K562 (cell line): ENCODE measurements around the gene WDHD1. TPM values are rescaled to one million over a fixed set of nuclear protein-coding genes. Genes with fewer than 3 reads are reported as not detected.

Experiments used
- ATAC-seq: fragments of 200-7000 bp; cut with Tn5 transposase; 3 replicates; pipeline ENCODE4 v1.9.1; 2020; ENCODE audit warnings: moderate library complexity
- BruUV-seq: library from RNA; stranded (reverse); fragments of 400-500 nt; replicated peaks from 2 replicates; lab custom pipeline; 2021; lab: Mats Ljungman, UMichigan
- CTCF ChIA-PET: fragments of 300-600 bp; formaldehyde crosslinking; extraction: SDS; loops from one replicate; lab custom pipeline; 2021; ENCODE audit warnings: low intra/inter-chr PET ratio; lab: Yijun Ruan, JAX
- POLR2A ChIA-PET: fragments of 300-600, 350-650 bp; sonication (Branson Sonifier 250); formaldehyde crosslinking; extraction: SDS; loops from one replicate; lab custom pipeline; 2021; ENCODE audit warnings: antibody characterized with exemption, inconsistent platforms; lab: Yijun Ruan, JAX
- DNase-seq, 4 experiments: peaks; one replicate each; pipeline versions ENCODE4 v3.0.0 to v3.0.0-alpha.2; 2011 to 2018; ENCODE audit warnings: low spot score in 3 of 4, mixed read lengths in 3 of 4; ENCODE audit errors: extremely low read depth in 1 of 4
- FAIRE-seq: peaks from 2 replicates; lab custom pipeline; 2011; peaks lifted over from hg19 to GRCh38; lab: Jason Lieb, UNC
- H2AFZ ChIP-seq: 2 replicates; pipeline ENCODE4 v1.6.0; 2011; ENCODE audit warnings: low read depth, low read length, control low read depth, inconsistent platforms
- H3K27ac ChIP-seq: fragments of 200-600 bp; 3 replicates; pipeline ENCODE4 v1.8.0; 2011; ENCODE audit warnings: low read depth, mild to moderate bottlenecking, control low read depth, inconsistent platforms, low read length, moderate library complexity, mixed read lengths; ENCODE audit errors: extremely low read depth
- H3K27me3 ChIP-seq, 2 experiments: fragments of 300-600 bp in 1 of 2; 2 replicates in 1 of 2; 3 replicates in 1 of 2; pipeline versions ENCODE4 v1.6.0 to v1.8.0; 2011; ENCODE audit warnings: inconsistent platforms in 2 of 2, low read length in 2 of 2, mild to moderate bottlenecking in 1 of 2, mixed read lengths in 1 of 2, moderate library complexity in 1 of 2; ENCODE audit not compliant: control insufficient read depth in 2 of 2, insufficient read depth in 2 of 2
- H3K36me3 ChIP-seq: fragments of 300-600 bp; 3 replicates; pipeline ENCODE4 v1.8.0; 2011; ENCODE audit warnings: mild to moderate bottlenecking, low read length, inconsistent platforms; ENCODE audit not compliant: control insufficient read depth, insufficient read depth
- H3K4me1 ChIP-seq, 2 experiments: fragments of 200-600 bp in 1 of 2; replicated peaks in 1 of 2; 2 replicates in 1 of 2; 3 replicates in 1 of 2; pipeline versions ENCODE4 v1.5.1 to v1.8.0; 2011; ENCODE audit warnings: inconsistent platforms in 2 of 2, low read length in 2 of 2, mild to moderate bottlenecking in 1 of 2, mixed read lengths in 1 of 2, moderate library complexity in 1 of 2; ENCODE audit not compliant: control insufficient read depth in 2 of 2, insufficient read depth in 2 of 2
- H3K4me2 ChIP-seq: 2 replicates; pipeline ENCODE4 v1.6.1; 2011; ENCODE audit warnings: low read length, control low read depth, inconsistent platforms, mixed read lengths; ENCODE audit not compliant: insufficient read depth
- H3K4me3 ChIP-seq: fragments of 200-600 bp; sonication (generic), shearing (Covaris generic); 2 replicates; pipeline ENCODE4 v1.5.1; 2016; ENCODE audit warnings: control low read depth, inconsistent platforms
- H3K79me2 ChIP-seq: fragments of 200-600 bp; 3 replicates; pipeline ENCODE4 v1.8.0; 2011; ENCODE audit warnings: low read length, inconsistent platforms; ENCODE audit not compliant: control insufficient read depth, insufficient read depth
- H3K9ac ChIP-seq, 2 experiments: 2 replicates each; pipeline versions ENCODE4 v1.6.0 to v1.6.1; 2011; ENCODE audit warnings: low read depth in 2 of 2, low read length in 2 of 2, control low read depth in 1 of 2, inconsistent platforms in 1 of 2, mild to moderate bottlenecking in 1 of 2, mixed read lengths in 1 of 2; ENCODE audit not compliant: insufficient read depth in 1 of 2
- H3K9me1 ChIP-seq: one replicate; pipeline ENCODE4 v1.6.0; 2011; ENCODE audit warnings: inconsistent platforms, mild to moderate bottlenecking, low read length, moderate library complexity; ENCODE audit not compliant: control insufficient read depth, insufficient read depth
- H3K9me3 ChIP-seq: replicated peaks from 2 replicates; pipeline ENCODE4 v1.5.1; 2011; ENCODE audit warnings: low read depth, low read length, inconsistent platforms; ENCODE audit not compliant: control insufficient read depth, insufficient read depth
- H4K20me1 ChIP-seq: replicated peaks from 2 replicates; pipeline ENCODE4 v1.6.1; 2011; ENCODE audit warnings: low read length, inconsistent platforms, mixed read lengths; ENCODE audit not compliant: control insufficient read depth, insufficient read depth
- BRD9 ChIP-seq: fragments of 450-650 bp; IDR thresholded peaks from 2 replicates; pipeline ENCODE4 v1.6.1; 2018; ENCODE audit warnings: low read depth; ENCODE audit not compliant: partially characterized antibody
- FOS ChIP-seq: IDR thresholded peaks from 3 replicates; pipeline ENCODE4 v1.6.1; 2011; ENCODE audit not compliant: insufficient read length; ENCODE audit errors: extremely low read depth
- NELFE ChIP-seq: IDR thresholded peaks from 2 replicates; pipeline ENCODE4 v1.6.1; 2011; ENCODE audit warnings: mild to moderate bottlenecking; ENCODE audit not compliant: insufficient read depth, insufficient read length
- RBBP5 ChIP-seq: fragments of 200-600 bp; sonication (generic); IDR thresholded peaks from 2 replicates; pipeline ENCODE4 v1.6.1; 2012; ENCODE audit warnings: borderline replicate concordance, mild to moderate bottlenecking, low read length, control low read depth, inconsistent platforms; ENCODE audit not compliant: insufficient read depth, poor library complexity, severe bottlenecking
- RFX1 ChIP-seq: fragments of 450-650 bp; IDR thresholded peaks from 2 replicates; pipeline ENCODE4 v1.6.1; 2016; ENCODE audit warnings: mild to moderate bottlenecking, moderate library complexity
- ZFX ChIP-seq: sonication (generic); formaldehyde crosslinking; IDR thresholded peaks from 2 replicates; pipeline ENCODE4 v1.8.0; 2022; ENCODE audit warnings: mild to moderate bottlenecking, missing genetic modification reagents, moderate library complexity
- ZNF184 ChIP-seq: sonication (generic); formaldehyde crosslinking; IDR thresholded peaks from 2 replicates; pipeline ENCODE4 v1.5.0; 2020; ENCODE audit warnings: missing genetic modification reagents
- WGBS: fragments of 100-300 bp; shearing (Covaris generic); methylation state at CpG from one replicate; pipeline ENCODE4 v1.1.6; 2016; ENCODE audit warnings: low coverage, mixed read lengths; ENCODE audit not compliant: insufficient coverage; ENCODE audit errors: missing lambda C conversion rate; 5-methylcytosine and 5-hydroxymethylcytosine counted together
- in situ Hi-C: fragments of 300-500 bp; cut with MboI; formaldehyde crosslinking; loops from 4 replicates; pipeline ENCODE4 v1.15.0; 2018; ENCODE audit warnings: inconsistent platforms, mixed read lengths
- intact Hi-C: fragments of 100-400 bp; cut with micrococcal nuclease; formaldehyde crosslinking; loops from 2 replicates; pipeline ENCODE4 v1.14.2; 2022
- polyA plus RNA-seq, 8 experiments: library from polyadenylated mRNA; depleted of rRNA in 4 of 8; stranded (reverse) in 5 of 8; unstranded in 3 of 8; fragments of >200 nt; fragmentation: Nextera tagmentation in 2 of 8; fragmentation: Illumina TruSeq in 1 of 8; extraction: Ambion mirVana in 2 of 8; extraction: Trizol in 1 of 8; gene quantifications; 2 replicates each; pipeline versions ENCODE4 v1.2.1 to v1.2.3, GENCODE V29; 2011 to 2014; ENCODE audit warnings: inconsistent platforms in 1 of 8, missing spikeins in 1 of 8
- total RNA-seq, 7 experiments: library from RNA; depleted of rRNA in 6 of 7; stranded (reverse); fragments of >200 nt in 6 of 7; fragmentation: Illumina TruSeq in 2 of 7; extraction: Trizol in 2 of 7; gene quantifications; 2 replicates each; pipeline versions ENCODE4 v1.2.1 to v1.2.3, GENCODE V29; 2011 to 2021; ENCODE audit warnings: low replicate concordance in 1 of 7
- TF ChIP-seq, protein P1 (sequence below): fragments of 250-450 bp; sonication (Bioruptor Pico); IDR thresholded peaks from 2 replicates; pipeline ENCODE4 v1.9.0; 2021; ENCODE audit warnings: mild to moderate bottlenecking, inconsistent platforms
- TF ChIP-seq, protein P2 (sequence below): fragments of 250-450 bp; sonication (Bioruptor Pico); IDR thresholded peaks from 2 replicates; pipeline ENCODE4 v1.5.0; 2021
- TF ChIP-seq, protein P3 (sequence below): fragments of 450-650 bp; IDR thresholded peaks from 2 replicates; pipeline ENCODE4 v1.6.1; 2016; ENCODE audit warnings: borderline replicate concordance

The WDHD1 gene
- total and polyA plus RNA-seq, 9 of the 15 experiments (the other 6 are each of a cell fraction or from before 2014, with no cell fraction given) = 11.7 to 39.1 (median 30.0) TPM

DNA sequence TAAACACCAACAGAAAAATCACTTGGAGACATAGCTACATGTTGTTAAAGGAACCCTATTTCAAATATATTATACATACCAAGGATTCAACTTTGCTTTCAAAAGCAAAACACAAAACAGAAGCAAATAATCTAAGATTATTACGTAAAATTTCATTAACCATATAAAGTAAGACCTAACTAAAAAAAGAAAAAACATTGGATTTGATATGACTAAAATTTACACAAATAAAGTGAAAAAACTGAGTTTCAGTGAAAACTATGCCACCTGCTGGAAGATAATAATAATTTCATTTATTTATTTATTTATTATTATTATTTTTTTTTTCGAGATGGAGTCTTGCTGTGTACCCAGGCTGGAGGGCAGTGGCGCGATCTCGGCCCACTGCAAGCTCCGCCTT is 45.2 kb downstream of the WDHD1 start:
- ATAC-seq (no peak), DNase-seq (no peak), FAIRE-seq (no peak)
- Histone ChIP-seq H3K9ac (no peak overlapping the region), H2AFZ (no peak overlapping the region), H3K36me3 (peaks cover 68% of the 10 kb centered on the region), H3K9me1 (no peaks in the 10 kb centered on the region), H3K4me1 (no peaks in the 10 kb centered on the region), H4K20me1 (no peaks in the 10 kb centered on the region), H3K4me2 (no peak overlapping the region), H3K27me3 (no peaks in the 10 kb centered on the region), H3K9me3 (no peaks in the 10 kb centered on the region), H3K4me3 (no peak overlapping the region), H3K79me2 (no peaks in the 10 kb centered on the region), H3K27ac (no peak overlapping the region)
- ChIA-PET POLR2A (no interaction called here), CTCF (interaction anchor here (0.8 kb wide), 1 partner anchor 176 kb away, joined by 3 read pairs; no protein-coding TSS in a partner anchor)
- BruUV-seq = no TSS peak
- TF ChIP-seq, protein P1, sequence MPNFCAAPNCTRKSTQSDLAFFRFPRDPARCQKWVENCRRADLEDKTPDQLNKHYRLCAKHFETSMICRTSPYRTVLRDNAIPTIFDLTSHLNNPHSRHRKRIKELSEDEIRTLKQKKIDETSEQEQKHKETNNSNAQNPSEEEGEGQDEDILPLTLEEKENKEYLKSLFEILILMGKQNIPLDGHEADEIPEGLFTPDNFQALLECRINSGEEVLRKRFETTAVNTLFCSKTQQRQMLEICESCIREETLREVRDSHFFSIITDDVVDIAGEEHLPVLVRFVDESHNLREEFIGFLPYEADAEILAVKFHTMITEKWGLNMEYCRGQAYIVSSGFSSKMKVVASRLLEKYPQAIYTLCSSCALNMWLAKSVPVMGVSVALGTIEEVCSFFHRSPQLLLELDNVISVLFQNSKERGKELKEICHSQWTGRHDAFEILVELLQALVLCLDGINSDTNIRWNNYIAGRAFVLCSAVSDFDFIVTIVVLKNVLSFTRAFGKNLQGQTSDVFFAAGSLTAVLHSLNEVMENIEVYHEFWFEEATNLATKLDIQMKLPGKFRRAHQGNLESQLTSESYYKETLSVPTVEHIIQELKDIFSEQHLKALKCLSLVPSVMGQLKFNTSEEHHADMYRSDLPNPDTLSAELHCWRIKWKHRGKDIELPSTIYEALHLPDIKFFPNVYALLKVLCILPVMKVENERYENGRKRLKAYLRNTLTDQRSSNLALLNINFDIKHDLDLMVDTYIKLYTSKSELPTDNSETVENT = no peak
- TF ChIP-seq ZNF184 (CRISPR knock-in tag) = no peak
- TF ChIP-seq BRD9 = no peak
- TF ChIP-seq FOS = no peak
- TF ChIP-seq ZFX (CRISPR knock-in tag) = no peak
- TF ChIP-seq, protein P2, sequence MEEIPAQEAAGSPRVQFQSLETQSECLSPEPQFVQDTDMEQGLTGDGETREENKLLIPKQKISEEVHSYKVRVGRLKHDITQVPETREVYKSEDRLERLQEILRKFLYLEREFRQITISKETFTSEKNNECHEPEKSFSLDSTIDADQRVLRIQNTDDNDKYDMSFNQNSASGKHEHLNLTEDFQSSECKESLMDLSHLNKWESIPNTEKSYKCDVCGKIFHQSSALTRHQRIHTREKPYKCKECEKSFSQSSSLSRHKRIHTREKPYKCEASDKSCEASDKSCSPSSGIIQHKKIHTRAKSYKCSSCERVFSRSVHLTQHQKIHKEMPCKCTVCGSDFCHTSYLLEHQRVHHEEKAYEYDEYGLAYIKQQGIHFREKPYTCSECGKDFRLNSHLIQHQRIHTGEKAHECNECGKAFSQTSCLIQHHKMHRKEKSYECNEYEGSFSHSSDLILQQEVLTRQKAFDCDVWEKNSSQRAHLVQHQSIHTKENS (CRISPR knock-in tag) = no peak
- no peak for TF ChIP-seq RFX1
- TF ChIP-seq, protein P3, sequence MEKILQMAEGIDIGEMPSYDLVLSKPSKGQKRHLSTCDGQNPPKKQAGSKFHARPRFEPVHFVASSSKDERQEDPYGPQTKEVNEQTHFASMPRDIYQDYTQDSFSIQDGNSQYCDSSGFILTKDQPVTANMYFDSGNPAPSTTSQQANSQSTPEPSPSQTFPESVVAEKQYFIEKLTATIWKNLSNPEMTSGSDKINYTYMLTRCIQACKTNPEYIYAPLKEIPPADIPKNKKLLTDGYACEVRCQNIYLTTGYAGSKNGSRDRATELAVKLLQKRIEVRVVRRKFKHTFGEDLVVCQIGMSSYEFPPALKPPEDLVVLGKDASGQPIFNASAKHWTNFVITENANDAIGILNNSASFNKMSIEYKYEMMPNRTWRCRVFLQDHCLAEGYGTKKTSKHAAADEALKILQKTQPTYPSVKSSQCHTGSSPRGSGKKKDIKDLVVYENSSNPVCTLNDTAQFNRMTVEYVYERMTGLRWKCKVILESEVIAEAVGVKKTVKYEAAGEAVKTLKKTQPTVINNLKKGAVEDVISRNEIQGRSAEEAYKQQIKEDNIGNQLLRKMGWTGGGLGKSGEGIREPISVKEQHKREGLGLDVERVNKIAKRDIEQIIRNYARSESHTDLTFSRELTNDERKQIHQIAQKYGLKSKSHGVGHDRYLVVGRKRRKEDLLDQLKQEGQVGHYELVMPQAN = no peak
- TF ChIP-seq RBBP5 = no peak
- no peak for TF ChIP-seq NELFE
- in situ Hi-C loops = no loop called here
- 88% methylated on average over 2 of the region's 6 CpGs for WGBS
- intact Hi-C loops = no loop called here
